ENCODE measurements around the gene TRIM17.

Gene TRIM17, protein sequence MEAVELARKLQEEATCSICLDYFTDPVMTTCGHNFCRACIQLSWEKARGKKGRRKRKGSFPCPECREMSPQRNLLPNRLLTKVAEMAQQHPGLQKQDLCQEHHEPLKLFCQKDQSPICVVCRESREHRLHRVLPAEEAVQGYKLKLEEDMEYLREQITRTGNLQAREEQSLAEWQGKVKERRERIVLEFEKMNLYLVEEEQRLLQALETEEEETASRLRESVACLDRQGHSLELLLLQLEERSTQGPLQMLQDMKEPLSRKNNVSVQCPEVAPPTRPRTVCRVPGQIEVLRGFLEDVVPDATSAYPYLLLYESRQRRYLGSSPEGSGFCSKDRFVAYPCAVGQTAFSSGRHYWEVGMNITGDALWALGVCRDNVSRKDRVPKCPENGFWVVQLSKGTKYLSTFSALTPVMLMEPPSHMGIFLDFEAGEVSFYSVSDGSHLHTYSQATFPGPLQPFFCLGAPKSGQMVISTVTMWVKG

DNA sequence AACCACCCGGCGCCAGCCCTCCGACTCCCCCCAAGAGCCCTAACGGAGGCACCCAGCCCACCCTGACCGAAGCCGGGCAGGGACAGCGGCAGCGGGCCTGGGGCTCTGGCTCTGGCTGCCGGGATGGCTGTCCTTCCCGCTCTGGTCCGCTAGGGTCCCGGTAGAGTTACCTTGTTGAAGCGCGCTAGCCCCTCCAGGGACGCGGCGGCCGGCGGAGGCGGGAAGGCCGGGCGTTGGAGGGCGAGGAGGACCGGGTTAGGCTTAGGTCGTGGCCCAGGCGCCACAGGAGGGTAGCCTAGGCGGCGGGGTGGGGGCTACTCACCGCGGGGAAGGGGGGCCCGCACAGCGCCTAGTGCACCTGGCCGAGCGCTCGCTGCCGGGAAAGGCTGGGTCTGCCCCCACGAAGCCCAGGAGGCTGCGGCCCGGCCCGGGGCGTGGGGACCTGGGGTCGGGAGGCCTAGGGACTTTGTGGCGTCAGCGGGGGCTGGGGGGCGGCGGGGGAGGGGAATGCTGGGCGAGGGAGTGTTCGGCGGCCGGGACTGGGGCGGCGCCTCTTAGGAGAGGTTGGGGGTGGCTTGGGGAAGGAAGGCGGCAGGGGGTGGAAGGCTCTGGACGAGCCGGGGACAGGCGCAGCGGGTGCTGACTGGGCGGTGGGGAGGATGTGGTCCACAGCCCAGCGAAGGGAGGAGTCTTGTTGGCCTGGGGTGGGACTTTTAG, at the start of gene TRIM17:
TRIM17 (minus strand) TSS at position 645 of the 717 bp plus-strand sequence. CDS start 1,789 bp downstream, outside the sequence.
- DNase-seq (ENCODE audit: low read depth in 1 of 2, low spot score in 1 of 2) = no peak

DNA sequence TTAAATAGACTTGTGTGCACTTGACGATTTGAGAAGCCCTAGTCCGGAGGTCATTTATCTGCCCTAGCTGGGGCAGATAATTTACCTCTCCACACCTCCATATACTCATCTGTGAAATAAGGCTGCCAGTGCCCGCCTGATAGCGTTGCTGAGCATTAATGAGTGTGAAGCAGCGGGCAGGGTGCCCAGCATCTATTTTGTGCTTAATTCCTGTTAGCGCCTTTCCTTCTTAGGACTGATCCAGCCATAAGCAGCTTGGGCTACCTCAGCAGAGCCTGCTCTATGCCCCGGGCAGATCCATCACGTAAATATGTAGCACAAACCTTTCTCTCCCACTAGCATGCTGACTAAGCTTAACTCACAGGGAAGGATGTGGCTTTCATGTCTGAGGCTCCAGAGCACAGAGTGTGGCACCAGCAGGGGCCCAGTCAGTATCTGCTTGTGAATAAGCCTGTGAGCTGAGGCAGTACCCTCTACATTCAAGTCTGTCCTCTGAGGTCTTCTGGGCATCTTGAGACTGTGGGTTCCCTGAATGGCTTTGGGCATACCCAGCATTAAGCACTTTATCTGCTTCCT, 49.0 kb upstream of the TRIM17 start:
- DNase-seq (ENCODE audit: low read depth in 1 of 2, low spot score in 1 of 2) = no peak

DNA sequence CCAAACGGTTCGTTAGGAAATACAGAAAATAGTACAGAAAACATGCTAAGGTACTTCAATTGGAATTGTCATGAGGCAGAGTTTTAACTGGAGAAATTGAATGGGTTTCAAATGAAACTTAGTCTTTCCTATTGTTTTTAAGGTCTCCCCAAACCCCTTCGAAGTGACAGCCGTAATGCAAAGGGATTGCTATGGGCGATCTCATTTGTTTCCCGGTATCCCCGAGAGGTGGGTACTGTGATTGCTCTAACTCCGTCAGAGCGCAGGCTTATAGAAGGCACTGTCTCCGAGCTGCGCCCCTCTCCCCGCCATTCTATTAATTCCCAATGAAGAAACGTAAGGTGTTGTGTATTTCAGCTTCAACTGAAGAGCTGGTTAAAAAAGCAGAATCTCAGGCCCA, 48.5 kb upstream of the TRIM17 start:
- DNase-seq (ENCODE audit: low read depth in 1 of 2, low spot score in 1 of 2) = no peak

DNA sequence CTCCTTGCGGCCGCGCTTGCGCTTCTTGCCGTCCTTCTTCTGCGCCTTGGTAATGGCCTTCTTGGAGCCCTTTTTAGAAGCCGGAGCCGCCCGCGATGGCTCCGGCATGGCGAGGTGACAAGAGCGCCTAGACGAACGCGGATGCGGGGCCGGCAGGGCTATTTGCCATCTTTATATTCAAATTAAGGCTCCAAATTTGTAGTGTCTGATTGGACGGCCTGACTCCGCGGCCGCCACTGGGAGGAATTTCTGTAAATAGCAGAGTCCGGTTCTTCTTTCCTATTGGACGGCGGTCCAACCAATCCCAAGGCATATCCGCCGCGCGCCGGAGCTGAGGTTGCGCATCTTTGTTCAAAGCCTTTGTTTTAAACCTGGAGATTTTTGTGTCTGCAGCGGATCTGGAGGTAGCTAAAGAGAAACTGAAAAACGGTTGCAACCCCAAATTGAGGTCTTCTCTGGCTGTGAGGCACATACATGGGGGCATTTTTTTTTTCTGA, 47.9 kb upstream of the TRIM17 start:
- DNase-seq (ENCODE audit: low read depth in 1 of 2, low spot score in 1 of 2) = peak; percentile 67 to 84

DNA sequence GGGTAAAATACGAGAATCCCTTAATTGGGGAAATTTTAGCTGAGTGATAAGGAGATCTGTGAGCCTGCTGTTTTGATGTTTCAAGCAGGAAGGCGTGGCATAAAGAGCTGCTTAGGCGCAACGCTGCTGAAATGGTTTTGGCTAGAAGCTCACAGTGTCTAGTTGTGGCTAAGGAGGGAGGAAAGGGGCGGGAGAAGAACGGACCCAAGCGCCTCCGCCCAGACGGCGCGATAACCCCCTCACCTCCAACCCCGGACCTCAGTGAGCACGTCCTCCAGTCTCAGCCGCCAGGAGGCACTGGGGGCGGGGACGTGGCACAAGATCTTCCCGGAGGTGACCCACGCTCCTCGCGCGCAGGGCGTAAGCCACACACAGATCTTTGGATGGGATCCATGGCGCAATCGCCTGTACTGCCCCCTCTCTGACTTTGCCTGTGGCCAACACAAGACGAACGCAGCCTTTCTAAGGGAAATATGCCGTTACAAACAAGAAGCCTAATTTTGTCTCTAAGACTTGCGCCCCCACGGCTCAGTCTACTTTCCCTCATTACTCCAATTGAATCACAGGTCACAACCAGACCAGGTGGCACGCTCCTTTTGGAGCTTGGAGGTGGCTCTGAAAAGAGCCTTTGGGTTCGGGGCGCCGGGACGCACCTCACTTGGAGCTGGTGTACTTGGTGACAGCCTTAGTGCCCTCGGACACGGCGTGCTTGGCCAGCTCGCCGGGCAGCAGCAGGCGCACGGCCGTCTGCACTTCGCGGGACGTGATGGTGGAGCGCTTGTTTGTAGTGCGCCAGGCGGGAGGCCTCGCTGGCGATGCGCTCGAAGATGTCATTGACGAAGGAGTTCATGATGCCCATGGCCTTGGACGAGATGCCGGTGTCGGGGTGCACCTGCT, 47.1 kb upstream of the TRIM17 start:
- peak in 1 of 2 donors; percentile 16 for DNase-seq (ENCODE audit: low read depth in 1 of 2, low spot score in 1 of 2)

DNA sequence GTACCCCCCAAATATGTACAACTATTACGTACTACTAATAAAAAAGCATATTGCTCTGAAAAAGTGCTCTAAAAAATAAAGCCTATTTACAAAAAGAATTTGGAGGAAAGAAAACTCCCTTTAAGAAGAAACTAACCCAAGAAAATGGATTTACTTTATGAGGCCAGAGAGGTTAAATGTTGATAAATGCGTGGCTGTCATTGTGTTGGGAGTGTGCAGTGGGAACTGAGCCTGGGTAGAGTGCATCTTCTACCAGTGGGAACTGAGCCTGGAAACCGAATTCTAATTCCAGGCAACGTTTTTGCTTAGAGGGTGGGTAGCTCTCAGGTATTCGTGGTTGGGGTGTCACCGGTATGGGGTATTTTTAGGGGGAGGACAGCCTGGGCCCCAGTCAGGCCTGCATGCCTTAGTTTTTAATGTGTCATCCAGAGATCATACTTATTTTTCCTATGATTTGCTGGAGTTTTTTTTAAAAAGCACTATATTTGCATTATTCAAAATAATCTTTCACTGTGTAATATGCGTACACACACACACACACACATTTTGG, 46.4 kb upstream of the TRIM17 start:
- DNase-seq (ENCODE audit: low read depth in 1 of 2, low spot score in 1 of 2) = no peak

- DNase-seq (ENCODE audit: low read depth in 1 of 2, low spot score in 1 of 2) = no peak
These were observed 45.9 kb upstream of the TRIM17 start for GRCh38 chr1:228462560-228462959.

GRCh38 chr1:228460821-228461220, 44.2 kb upstream of the TRIM17 start:
- no peak for DNase-seq (ENCODE audit: low read depth in 1 of 2, low spot score in 1 of 2)

DNA sequence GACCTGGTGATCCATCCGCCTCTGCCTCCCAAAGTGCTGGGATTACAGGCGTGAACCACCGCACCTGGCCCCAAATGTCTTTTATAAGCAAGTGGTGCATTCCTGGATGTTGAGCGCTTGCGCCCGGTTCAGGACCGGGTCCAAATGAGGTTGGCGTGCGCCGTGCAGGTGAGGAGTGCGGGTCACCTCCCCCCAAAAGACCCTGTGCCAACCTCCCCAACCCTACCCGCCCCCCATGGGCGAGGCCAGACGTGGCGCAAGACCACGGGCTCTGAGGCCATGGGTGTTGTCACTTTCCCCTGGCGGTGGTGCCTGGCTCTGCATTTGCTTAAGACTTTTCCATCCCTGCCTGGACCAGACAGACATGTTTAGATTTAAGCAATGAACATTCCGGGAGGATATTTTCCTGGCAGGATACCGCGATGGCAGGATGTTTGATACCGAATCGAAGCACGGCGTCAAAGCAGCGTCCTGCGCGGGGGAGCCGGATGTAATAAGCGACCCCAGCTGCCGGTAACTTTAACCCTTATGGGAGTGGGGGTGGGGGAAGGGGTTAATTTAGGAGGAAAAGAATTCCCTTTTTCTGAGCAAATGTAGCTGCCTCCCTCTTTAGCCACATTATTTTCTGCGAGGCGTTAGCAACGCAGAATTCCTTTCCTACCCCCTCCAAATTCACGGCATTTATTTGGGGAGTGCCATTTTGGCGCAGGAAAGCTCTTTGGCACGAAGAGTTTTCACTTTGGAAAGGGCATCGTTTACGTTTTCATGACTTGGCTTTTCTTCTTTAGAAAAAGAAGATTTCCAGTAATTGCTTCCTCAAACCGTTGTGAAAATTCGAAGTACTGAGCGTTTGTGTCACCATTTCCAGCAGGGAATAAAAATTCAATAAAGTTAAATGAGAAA, 42.7 kb upstream of the TRIM17 start:
- peak in 1 of 2 donors; percentile 27 for DNase-seq (ENCODE audit: low read depth in 1 of 2, low spot score in 1 of 2)

DNA sequence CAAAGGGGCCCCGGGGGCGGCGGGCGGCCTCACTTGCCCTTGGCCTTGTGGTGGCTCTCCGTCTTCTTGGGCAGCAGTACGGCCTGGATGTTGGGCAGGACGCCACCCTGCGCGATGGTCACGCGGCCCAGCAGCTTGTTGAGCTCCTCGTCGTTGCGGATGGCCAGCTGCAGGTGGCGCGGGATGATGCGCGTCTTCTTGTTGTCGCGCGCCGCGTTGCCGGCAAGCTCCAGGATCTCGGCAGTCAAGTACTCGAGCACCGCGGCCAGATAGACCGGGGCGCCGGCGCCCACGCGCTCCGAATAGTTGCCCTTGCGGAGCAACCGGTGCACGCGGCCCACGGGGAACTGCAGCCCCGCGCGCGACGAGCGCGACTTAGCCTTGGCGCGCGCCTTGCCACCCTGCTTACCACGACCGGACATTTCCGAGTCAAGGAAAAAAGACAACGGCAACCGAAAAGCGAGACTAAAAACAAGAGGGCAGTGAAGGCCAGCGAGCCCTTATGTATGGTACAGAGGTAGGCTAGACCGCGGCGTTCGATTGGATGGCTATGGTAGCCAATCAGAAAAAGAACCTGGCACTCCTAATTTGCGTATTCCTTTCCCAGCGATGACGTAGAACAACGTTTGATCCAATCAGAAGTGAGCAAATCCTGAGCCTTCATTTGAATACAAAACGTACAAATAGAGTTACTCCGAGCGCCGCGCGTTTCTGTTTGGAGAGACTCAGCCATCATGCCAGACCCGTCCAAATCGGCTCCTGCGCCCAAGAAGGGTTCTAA, 40.9 kb upstream of the TRIM17 start:
- peak; percentile 68 to 89 for DNase-seq (ENCODE audit: low read depth in 1 of 2, low spot score in 1 of 2)

DNA sequence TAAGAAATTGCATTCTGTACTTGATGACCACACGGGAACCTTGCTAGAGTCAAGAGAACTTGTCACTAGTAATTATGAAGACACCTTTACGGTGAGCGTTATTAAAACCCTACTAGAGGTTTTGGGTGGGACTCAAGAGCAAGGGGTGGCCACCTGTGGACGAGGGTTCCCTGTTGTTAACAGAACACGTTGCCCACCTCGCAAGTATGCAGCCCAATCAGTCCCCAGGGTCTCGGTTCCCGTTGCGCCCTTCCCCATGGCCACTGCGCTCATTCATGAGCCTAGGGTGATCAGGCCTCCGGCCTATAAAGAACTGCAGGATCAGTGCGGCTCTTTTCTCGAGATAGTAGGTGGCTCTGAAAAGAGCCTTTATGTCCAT, 40.3 kb upstream of the TRIM17 start:
- DNase-seq (ENCODE audit: low read depth in 1 of 2, low spot score in 1 of 2) = no peak

DNA sequence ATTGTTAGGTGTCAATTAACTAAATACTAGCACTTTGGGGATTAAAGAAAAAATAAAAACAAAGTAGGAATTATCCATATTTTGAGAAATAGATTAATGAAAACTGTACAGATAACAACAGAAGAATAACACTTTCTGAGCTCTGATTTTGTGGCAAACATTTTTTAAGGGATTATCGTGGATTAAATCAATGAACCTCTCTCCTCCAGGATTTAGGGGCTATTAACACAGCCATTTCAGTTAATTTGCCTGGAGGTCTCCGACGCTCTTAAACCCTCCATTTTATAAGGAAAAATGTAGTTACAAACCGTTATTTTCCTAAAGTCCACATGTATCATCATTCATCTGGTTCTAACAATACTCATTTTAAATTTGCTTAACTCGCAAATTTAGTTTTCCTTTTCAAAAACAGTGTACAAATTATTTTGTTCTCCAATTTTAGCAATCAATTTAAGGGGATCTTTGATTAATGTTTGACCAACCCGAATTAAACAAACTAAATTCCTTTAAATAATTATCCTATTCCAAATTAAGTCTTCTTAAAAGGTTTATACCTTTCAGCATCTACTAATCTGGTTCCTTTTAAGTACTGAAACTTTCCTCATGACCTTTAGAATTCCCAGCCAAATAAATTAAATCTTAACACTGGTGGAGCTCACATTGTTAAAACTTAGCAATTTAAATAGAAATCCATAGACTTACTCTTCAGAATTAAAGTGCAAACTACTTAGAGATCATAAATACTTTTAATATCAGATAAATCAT, 39.8 kb upstream of the TRIM17 start:
- no peak for DNase-seq (ENCODE audit: low read depth in 1 of 2, low spot score in 1 of 2)

GRCh38 chr1:228455715-228456114, 39.1 kb upstream of the TRIM17 start:
- DNase-seq (ENCODE audit: low read depth in 1 of 2, low spot score in 1 of 2) = no peak

DNA sequence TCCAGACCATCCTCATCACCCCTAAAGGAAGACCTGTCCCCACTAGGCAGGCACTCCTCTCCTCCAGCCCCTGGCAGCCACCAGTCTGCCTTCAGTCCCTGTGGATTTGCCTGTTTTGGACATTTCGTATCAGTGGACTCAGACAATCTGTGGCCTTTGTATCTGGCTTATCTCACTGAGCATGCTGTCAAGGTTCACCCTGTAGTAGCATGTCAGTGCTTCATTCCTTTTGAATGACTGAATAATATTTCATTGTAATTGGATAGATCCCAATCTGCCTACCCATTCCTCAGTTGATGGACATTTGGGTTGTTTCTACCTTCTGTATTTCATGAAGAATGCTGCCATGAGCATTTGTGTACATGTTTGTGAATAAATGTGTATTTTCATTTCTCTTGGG, 37.6 kb upstream of the TRIM17 start:
- DNase-seq (ENCODE audit: low read depth in 1 of 2, low spot score in 1 of 2) = no peak

DNA sequence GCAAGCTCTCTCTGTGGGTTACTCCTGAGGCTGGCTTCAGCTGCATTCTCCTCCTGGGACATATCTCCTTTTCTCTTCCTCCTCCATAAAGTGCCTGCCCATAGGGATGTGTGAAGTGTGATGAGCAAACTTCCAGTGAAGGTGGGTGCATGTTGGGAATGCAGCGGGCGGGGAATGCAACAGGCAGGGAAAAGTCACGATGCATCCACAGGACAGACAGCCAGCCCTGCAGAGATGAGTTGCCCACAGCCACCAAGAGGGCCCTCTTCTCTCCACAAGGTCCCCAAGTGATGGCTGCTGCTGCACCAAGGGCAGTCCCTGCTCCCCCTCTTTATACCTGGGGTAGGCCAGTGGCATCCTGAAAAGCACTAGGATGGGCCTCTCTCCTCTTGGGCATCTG, 37.0 kb upstream of the TRIM17 start:
- DNase-seq (ENCODE audit: low read depth in 1 of 2, low spot score in 1 of 2) = no peak

GRCh38 chr1:228453022-228453560, 36.4 kb upstream of the TRIM17 start:
- DNase-seq (ENCODE audit: low read depth in 1 of 2, low spot score in 1 of 2) = no peak

GRCh38 chr1:228452194-228453021, 35.7 kb upstream of the TRIM17 start:
- DNase-seq (ENCODE audit: low read depth in 1 of 2, low spot score in 1 of 2) = no peak
